ENCODE data around the gene TMEM131. TPM values are rescaled to one million over a fixed set of nuclear protein-coding genes. Genes with fewer than 3 reads are reported as not detected.

The TMEM131 gene
- total and polyA plus RNA-seq, 2 of the 8 experiments (the other 6 are each of a cell fraction or from before 2014, with no cell fraction given) = 9.7 to 22.9 TPM

DNA sequence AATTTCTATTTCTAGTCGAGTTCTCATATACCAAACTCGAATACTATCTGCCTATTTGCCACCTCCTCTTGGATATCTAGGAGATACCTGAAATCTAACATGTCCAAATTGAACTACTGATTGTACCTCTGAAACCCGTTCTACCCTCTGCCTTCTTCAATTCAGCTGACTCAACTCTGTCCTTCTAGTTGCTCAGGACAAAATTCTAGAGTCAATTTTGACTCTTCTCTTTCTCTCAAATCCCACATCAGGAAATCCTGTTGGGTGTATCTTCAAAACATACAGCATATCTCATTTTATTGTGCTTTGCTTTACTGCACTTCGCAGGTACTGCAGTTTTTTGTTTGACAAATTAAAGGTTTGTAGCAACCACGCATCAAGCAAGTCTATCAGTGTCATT, 144.6 kb downstream of the TMEM131 start:
- no peak for TF ChIP-seq CTBP2 (IDR thresholded peaks at IDR 0.05; ENCODE audit: borderline replicate concordance, insufficient read depth, insufficient read length, low read length)
- Histone ChIP-seq H3K23me2 (ENCODE audit: low read depth, low read length) (no peaks in the 10 kb centered on the region), H4K5ac (ENCODE audit: insufficient read length, low read depth, low read length) (no peak overlapping the region), H2BK12ac (ENCODE audit: low read depth, low read length) (no peak overlapping the region), H3K36me3 (ENCODE audit: control insufficient read depth in 2 of 4, insufficient read depth in 4 of 4, low read length in 3 of 4) (no peaks in the 10 kb centered on the region), H3K4ac (replicated peaks; ENCODE audit: insufficient read length, low read depth, low read length) (no peak overlapping the region), H3K4me1 (replicated peaks in 1 of 4; ENCODE audit: control insufficient read depth in 3 of 4, insufficient read depth in 4 of 4, low read length in 3 of 4) (no peaks in the 10 kb centered on the region), H2BK15ac (ENCODE audit: low read length) (no peak overlapping the region), H3K9me3 (ENCODE audit: insufficient read depth in 2 of 2, low read depth in 1 of 2, low read length in 1 of 2) (no peaks in the 10 kb centered on the region), H3K4me2 (ENCODE audit: insufficient read depth in 1 of 2, low read depth in 2 of 2, low read length in 2 of 2) (no peak overlapping the region), H3K27me3 (replicated peaks in 1 of 4; ENCODE audit: control insufficient read depth in 3 of 4, extremely low read depth in 1 of 4, insufficient read depth in 3 of 4, low read length in 3 of 4) (no peaks in the 10 kb centered on the region), H2BK5ac (ENCODE audit: low read depth, low read length) (no peak overlapping the region), H3K9ac (replicated peaks in 1 of 4; ENCODE audit: extremely low read depth in 1 of 4, low read depth in 3 of 4, low read length in 3 of 4) (no peak overlapping the region), H3K14ac (ENCODE audit: insufficient read length) (no peak overlapping the region), H3K79me1 (ENCODE audit: low read depth, low read length) (no peaks in the 10 kb centered on the region), H3K23ac (ENCODE audit: insufficient read length) (no peak overlapping the region), H3K56ac (replicated peaks; ENCODE audit: insufficient read length, low read depth, low read length) (no peak overlapping the region), H3K79me2 (ENCODE audit: control insufficient read depth in 1 of 2, insufficient read depth in 2 of 2, low read length in 2 of 2) (no peaks in the 10 kb centered on the region), H3K4me3 (ENCODE audit: extremely low read depth in 1 of 4, insufficient read depth in 2 of 4, low read depth in 3 of 4, low read length in 4 of 4) (no peak overlapping the region), H2BK20ac (ENCODE audit: low read length) (no peak overlapping the region), H2AK5ac (ENCODE audit: low read depth, low read length) (no peak overlapping the region), H2BK120ac (replicated peaks; ENCODE audit: low read depth, low read length) (no peak overlapping the region), H3K27ac (ENCODE audit: low read depth, low read length) (no peak overlapping the region), H4K8ac (ENCODE audit: extremely low read depth, insufficient read depth, low read length) (no peak overlapping the region), H2AFZ (ENCODE audit: low read length) (no peak overlapping the region), H3K18ac (ENCODE audit: extremely low read depth, low read length) (no peak overlapping the region), H4K20me1 (replicated peaks in 1 of 2; ENCODE audit: control insufficient read depth in 1 of 2, insufficient read depth in 2 of 2, low read length in 2 of 2) (peaks cover 0 to 2% of the 10 kb centered on the region in 2 experiments), H4K91ac (replicated peaks; ENCODE audit: insufficient read length, low read length) (no peak overlapping the region)
- FAIRE-seq = no peak
- WGBS, 2 experiments (ENCODE audit: extremely low coverage in 1 of 2, insufficient coverage in 1 of 2, insufficient read length in 1 of 2, insufficient replicate concordance in 2 of 2, low coverage in 1 of 2, low lambda C conversion rate in 2 of 2, missing lambda C conversion rate in 1 of 2) = 95% methylated on average over 5 of the region's 5 CpGs; no CpG with 5 or more reads in 1 of the 2 experiments
- POLR2A ChIA-PET (ENCODE audit: partially characterized antibody) = no interaction called here
- CTCF ChIA-PET (ENCODE audit: partially characterized antibody) = no interaction called here
- DNase-seq (ENCODE audit: low read depth in 1 of 2, low spot score in 2 of 2) = no peak

Data from H1 (cell line).